ENCODE data around the gene ASF1A.

GRCh38 chr6:118886641-118887040 lies 7.3 kb upstream of the ASF1A start:
- TF ChIP-seq CTCF (IDR thresholded peaks at IDR 0.05) (no peak), EP300 (IDR thresholded peaks at IDR 0.05; ENCODE audit: low read depth) (no peak)

Data from transverse colon (tissue), 3 donors.